Omental fat pad (tissue), 4 donors: Measurements from ENCODE around the gene ZNF20. TPM values are rescaled to one million over a fixed set of nuclear protein-coding genes. Genes with fewer than 3 reads are reported as not detected.
"Not testable (repeated sequence)": the region's sequence is repeated elsewhere in the genome, so short reads cannot be mapped to it uniquely, and the experiment has no call there.

ENCODE experiments used
- ATAC-seq: fragments of 150-250 bp; one replicate; pipeline ENCODE4 v1.9.1; 2016; ENCODE audit warnings: mild to moderate bottlenecking, moderate library complexity; ENCODE audit not compliant: low FRiP score
- DNase-seq: peaks from one replicate; pipeline ENCODE4 v3.0.0-alpha.2; 2019; ENCODE audit warnings: low spot score
- CTCF ChIP-seq, 3 donors: fragments of 450-650 bp; IDR thresholded peaks; one replicate each; pipeline ENCODE4 v1.5.1; 2016 to 2017; ENCODE audit warnings: antibody characterized with exemption in 3 of 3, mild to moderate bottlenecking in 3 of 3, moderate library complexity in 2 of 3
- total RNA-seq, 4 donors: library from RNA; depleted of rRNA; stranded (reverse); fragments of >200 nt; gene quantifications; one replicate each; pipeline ENCODE4 v1.1.0, GENCODE V29; 2016

The ZNF20 gene
- total RNA-seq, 4 donors from 2014 or later, result 1.7 to 4.5 (median 2.4) TPM

GRCh38 chr19:12113121-12113520, 27.0 kb downstream of the ZNF20 start:
- no peak for TF ChIP-seq CTCF (IDR thresholded peaks at IDR 0.05)
- DNase-seq, result no peak
- ATAC-seq, result no peak

GRCh38 chr19:12112701-12113100, 27.4 kb downstream of the ZNF20 start:
- no peak for ATAC-seq
- no peak for DNase-seq
- no peak for TF ChIP-seq CTCF (IDR thresholded peaks at IDR 0.05)

GRCh38 chr19:12111943-12112637, 28.1 kb downstream of the ZNF20 start:
- DNase-seq (no peak), ATAC-seq (no peak)
- TF ChIP-seq CTCF (IDR thresholded peaks at IDR 0.05), result no peak

GRCh38 chr19:12111176-12111575, 29.0 kb downstream of the ZNF20 start:
- no peak for DNase-seq
- no peak for TF ChIP-seq CTCF (IDR thresholded peaks at IDR 0.05)
- ATAC-seq, result no peak

GRCh38 chr19:12103909-12104308, 36.2 kb downstream of the ZNF20 start:
- ATAC-seq, DNase-seq: not testable (repeated sequence)

- TF ChIP-seq CTCF (IDR thresholded peaks at IDR 0.05), result no peak
- no peak for DNase-seq
- ATAC-seq, result no peak
Measured at GRCh38 chr19:12098040-12098439, 42.1 kb downstream of the ZNF20 start.

GRCh38 chr19:12095111-12095790, 44.9 kb downstream of the ZNF20 start:
- no peak for DNase-seq
- no peak for ATAC-seq
- no peak for TF ChIP-seq CTCF (IDR thresholded peaks at IDR 0.05)
